CD4-positive, alpha-beta T cell treated with Interleukin-6 at 100 ng/mL for 8 hours (primary cell): Measurements from ENCODE around the gene SPATA19.

ENCODE experiments used
- DNase-seq: peaks from one replicate; pipeline ENCODE4 v3.0.0-alpha.2; 2020; ENCODE audit warnings: mixed read lengths, low spot score

The SPATA19 gene

GRCh38 chr11:133835593-133836548 is 9.4 kb downstream of the SPATA19 start:
- no peak for DNase-seq

- no peak for DNase-seq
These were observed 10.4 kb downstream of the SPATA19 start for GRCh38 chr11:133834682-133835592.

GRCh38 chr11:133833898-133834681 is 11.2 kb downstream of the SPATA19 start:
- DNase-seq = no peak

- DNase-seq = no peak
These were observed 12.1 kb downstream of the SPATA19 start for GRCh38 chr11:133832991-133833897.

- DNase-seq = no peak
These were observed 13.0 kb downstream of the SPATA19 start for GRCh38 chr11:133832096-133832990.

GRCh38 chr11:133830931-133831907 is 14.1 kb downstream of the SPATA19 start:
- DNase-seq = no peak

- no peak for DNase-seq
These were observed 15.7 kb downstream of the SPATA19 start for GRCh38 chr11:133829566-133829965.

- no peak for DNase-seq
These were observed 16.4 kb downstream of the SPATA19 start for GRCh38 chr11:133828871-133829270.

- DNase-seq = no peak
These were observed 17.8 kb downstream of the SPATA19 start for GRCh38 chr11:133827556-133827955.

GRCh38 chr11:133826866-133827265 is 18.4 kb downstream of the SPATA19 start:
- no peak for DNase-seq

GRCh38 chr11:133825666-133826065 is 19.6 kb downstream of the SPATA19 start:
- no peak for DNase-seq

GRCh38 chr11:133825156-133825555 is 20.2 kb downstream of the SPATA19 start:
- no peak for DNase-seq

GRCh38 chr11:133824593-133824992 is 20.7 kb downstream of the SPATA19 start:
- DNase-seq = no peak

GRCh38 chr11:133823614-133824013 is 21.7 kb downstream of the SPATA19 start:
- DNase-seq = no peak

- no peak for DNase-seq
These were observed 22.1 kb downstream of the SPATA19 start for GRCh38 chr11:133823211-133823610.

GRCh38 chr11:133821776-133822175 is 23.5 kb downstream of the SPATA19 start:
- no peak for DNase-seq

GRCh38 chr11:133819746-133820315 is 25.5 kb downstream of the SPATA19 start:
- no peak for DNase-seq

GRCh38 chr11:133819114-133819513 is 26.2 kb downstream of the SPATA19 start:
- no peak for DNase-seq
